Measurements from ENCODE around the gene MGAT4C.
A peak's percentile ranks its signal among the peaks of the same experiment; 100 is the strongest.

MGAT4C gene

GRCh38 chr12:85920324-85920947, 335.8 kb downstream of the MGAT4C start:
- TF ChIP-seq CTCF (IDR thresholded peaks at IDR 0.05; ENCODE audit: low read depth, low read length, missing control alignments), result peak; percentile 29
- H3K4me3 ChIP-seq (replicated peaks; ENCODE audit: low read depth, low read length), result no peak overlapping the region
- peak; percentile 1 for DNase-seq (ENCODE audit: extremely low read depth, low read depth)
